Gastroesophageal sphincter (tissue), 2 donors: ENCODE data around the gene BPIFB6.

Source experiments
- EP300 ChIP-seq: sonication (generic); formaldehyde crosslinking; IDR thresholded peaks from one replicate; pipeline ENCODE4 v1.6.1; 2017; ENCODE audit warnings: antibody characterized with exemption, mild to moderate bottlenecking
- POLR2A ChIP-seq, 2 donors: fragments of 450-650 bp; IDR thresholded peaks; one replicate each; pipeline ENCODE4 v1.6.1; 2017; ENCODE audit warnings: antibody characterized with exemption in 2 of 2, mild to moderate bottlenecking in 2 of 2, moderate library complexity in 1 of 2

- TF ChIP-seq POLR2A (IDR thresholded peaks at IDR 0.05) (no peak), EP300 (no peak)
These were observed 11.8 kb upstream of the BPIFB6 start for GRCh38 chr20:33019465-33020277.
